K562 (cell line): Measurements from ENCODE around the gene MGRN1. TPM values are rescaled to one million over a fixed set of nuclear protein-coding genes. Genes with fewer than 3 reads are reported as not detected.

ENCODE experiments used
- ATAC-seq: fragments of 200-7000 bp; cut with Tn5 transposase; 3 replicates; pipeline ENCODE4 v1.9.1; 2020; ENCODE audit warnings: moderate library complexity
- BruUV-seq: library from RNA; stranded (reverse); fragments of 400-500 nt; replicated peaks from 2 replicates; lab custom pipeline; 2021; lab: Mats Ljungman, UMichigan
- CTCF ChIA-PET: fragments of 300-600 bp; formaldehyde crosslinking; extraction: SDS; loops from one replicate; lab custom pipeline; 2021; ENCODE audit warnings: low intra/inter-chr PET ratio; lab: Yijun Ruan, JAX
- POLR2A ChIA-PET: fragments of 300-600, 350-650 bp; sonication (Branson Sonifier 250); formaldehyde crosslinking; extraction: SDS; loops from one replicate; lab custom pipeline; 2021; ENCODE audit warnings: antibody characterized with exemption, inconsistent platforms; lab: Yijun Ruan, JAX
- DNase-seq, 4 experiments: peaks; one replicate each; pipeline versions ENCODE4 v3.0.0 to v3.0.0-alpha.2; 2011 to 2018; ENCODE audit warnings: low spot score in 3 of 4, mixed read lengths in 3 of 4; ENCODE audit errors: extremely low read depth in 1 of 4
- FAIRE-seq: peaks from 2 replicates; lab custom pipeline; 2011; peaks lifted over from hg19 to GRCh38; lab: Jason Lieb, UNC
- H2AFZ ChIP-seq: 2 replicates; pipeline ENCODE4 v1.6.0; 2011; ENCODE audit warnings: low read depth, low read length, control low read depth, inconsistent platforms
- H3K27ac ChIP-seq: fragments of 200-600 bp; 3 replicates; pipeline ENCODE4 v1.8.0; 2011; ENCODE audit warnings: low read depth, mild to moderate bottlenecking, control low read depth, inconsistent platforms, low read length, moderate library complexity, mixed read lengths; ENCODE audit errors: extremely low read depth
- H3K27me3 ChIP-seq, 2 experiments: fragments of 300-600 bp in 1 of 2; 2 replicates in 1 of 2; 3 replicates in 1 of 2; pipeline versions ENCODE4 v1.6.0 to v1.8.0; 2011; ENCODE audit warnings: inconsistent platforms in 2 of 2, low read length in 2 of 2, mild to moderate bottlenecking in 1 of 2, mixed read lengths in 1 of 2, moderate library complexity in 1 of 2; ENCODE audit not compliant: control insufficient read depth in 2 of 2, insufficient read depth in 2 of 2
- H3K36me3 ChIP-seq: fragments of 300-600 bp; 3 replicates; pipeline ENCODE4 v1.8.0; 2011; ENCODE audit warnings: mild to moderate bottlenecking, low read length, inconsistent platforms; ENCODE audit not compliant: control insufficient read depth, insufficient read depth
- H3K4me1 ChIP-seq, 2 experiments: fragments of 200-600 bp in 1 of 2; replicated peaks in 1 of 2; 2 replicates in 1 of 2; 3 replicates in 1 of 2; pipeline versions ENCODE4 v1.5.1 to v1.8.0; 2011; ENCODE audit warnings: inconsistent platforms in 2 of 2, low read length in 2 of 2, mild to moderate bottlenecking in 1 of 2, mixed read lengths in 1 of 2, moderate library complexity in 1 of 2; ENCODE audit not compliant: control insufficient read depth in 2 of 2, insufficient read depth in 2 of 2
- H3K4me2 ChIP-seq: 2 replicates; pipeline ENCODE4 v1.6.1; 2011; ENCODE audit warnings: low read length, control low read depth, inconsistent platforms, mixed read lengths; ENCODE audit not compliant: insufficient read depth
- H3K4me3 ChIP-seq: fragments of 200-600 bp; sonication (generic), shearing (Covaris generic); 2 replicates; pipeline ENCODE4 v1.5.1; 2016; ENCODE audit warnings: control low read depth, inconsistent platforms
- H3K79me2 ChIP-seq: fragments of 200-600 bp; 3 replicates; pipeline ENCODE4 v1.8.0; 2011; ENCODE audit warnings: low read length, inconsistent platforms; ENCODE audit not compliant: control insufficient read depth, insufficient read depth
- H3K9ac ChIP-seq, 2 experiments: 2 replicates each; pipeline versions ENCODE4 v1.6.0 to v1.6.1; 2011; ENCODE audit warnings: low read depth in 2 of 2, low read length in 2 of 2, control low read depth in 1 of 2, inconsistent platforms in 1 of 2, mild to moderate bottlenecking in 1 of 2, mixed read lengths in 1 of 2; ENCODE audit not compliant: insufficient read depth in 1 of 2
- H3K9me1 ChIP-seq: one replicate; pipeline ENCODE4 v1.6.0; 2011; ENCODE audit warnings: inconsistent platforms, mild to moderate bottlenecking, low read length, moderate library complexity; ENCODE audit not compliant: control insufficient read depth, insufficient read depth
- H3K9me3 ChIP-seq: replicated peaks from 2 replicates; pipeline ENCODE4 v1.5.1; 2011; ENCODE audit warnings: low read depth, low read length, inconsistent platforms; ENCODE audit not compliant: control insufficient read depth, insufficient read depth
- H4K20me1 ChIP-seq: replicated peaks from 2 replicates; pipeline ENCODE4 v1.6.1; 2011; ENCODE audit warnings: low read length, inconsistent platforms, mixed read lengths; ENCODE audit not compliant: control insufficient read depth, insufficient read depth
- BDP1 ChIP-seq: IDR thresholded peaks from 3 replicates; pipeline ENCODE4 v1.6.1; 2011; ENCODE audit not compliant: insufficient read length, insufficient read depth
- MTA1 ChIP-seq: fragments of 450-650 bp; IDR thresholded peaks from 2 replicates; pipeline ENCODE4 v1.6.1; 2017; ENCODE audit warnings: borderline replicate concordance
- RBBP5 ChIP-seq: fragments of 200-600 bp; sonication (generic); IDR thresholded peaks from 2 replicates; pipeline ENCODE4 v1.6.1; 2012; ENCODE audit warnings: borderline replicate concordance, mild to moderate bottlenecking, low read length, control low read depth, inconsistent platforms; ENCODE audit not compliant: insufficient read depth, poor library complexity, severe bottlenecking
- TAF15 ChIP-seq: fragments of 200-400 bp; formaldehyde crosslinking; IDR thresholded peaks from 2 replicates; pipeline ENCODE4 v1.6.1; 2017; ENCODE audit warnings: mild to moderate bottlenecking, low read depth, low read length, moderate library complexity
- ZBTB11 ChIP-seq, 3 experiments: fragments of 200-800 bp in 1 of 3; fragments of 250-450 bp in 1 of 3; fragments of 450-650 bp in 1 of 3; sonication (Bioruptor Pico) in 1 of 3; sonication (Bioruptor generic) in 1 of 3; formaldehyde crosslinking in 1 of 3; IDR thresholded peaks; 2 replicates each; pipeline versions ENCODE4 v1.6.1 to v1.8.0; 2016 to 2022; ENCODE audit warnings: mild to moderate bottlenecking in 2 of 3, missing genetic modification characterization in 2 of 3, missing compliant biosample characterization in 1 of 3, moderate library complexity in 1 of 3
- ZNF184 ChIP-seq: sonication (generic); formaldehyde crosslinking; IDR thresholded peaks from 2 replicates; pipeline ENCODE4 v1.5.0; 2020; ENCODE audit warnings: missing genetic modification reagents
- WGBS: fragments of 100-300 bp; shearing (Covaris generic); methylation state at CpG from one replicate; pipeline ENCODE4 v1.1.6; 2016; ENCODE audit warnings: low coverage, mixed read lengths; ENCODE audit not compliant: insufficient coverage; ENCODE audit errors: missing lambda C conversion rate; 5-methylcytosine and 5-hydroxymethylcytosine counted together
- in situ Hi-C: fragments of 300-500 bp; cut with MboI; formaldehyde crosslinking; loops from 4 replicates; pipeline ENCODE4 v1.15.0; 2018; ENCODE audit warnings: inconsistent platforms, mixed read lengths
- intact Hi-C: fragments of 100-400 bp; cut with micrococcal nuclease; formaldehyde crosslinking; loops from 2 replicates; pipeline ENCODE4 v1.14.2; 2022
- polyA plus RNA-seq, 8 experiments: library from polyadenylated mRNA; depleted of rRNA in 4 of 8; stranded (reverse) in 5 of 8; unstranded in 3 of 8; fragments of >200 nt; fragmentation: Nextera tagmentation in 2 of 8; fragmentation: Illumina TruSeq in 1 of 8; extraction: Ambion mirVana in 2 of 8; extraction: Trizol in 1 of 8; gene quantifications; 2 replicates each; pipeline versions ENCODE4 v1.2.1 to v1.2.3, GENCODE V29; 2011 to 2014; ENCODE audit warnings: inconsistent platforms in 1 of 8, missing spikeins in 1 of 8
- total RNA-seq, 7 experiments: library from RNA; depleted of rRNA in 6 of 7; stranded (reverse); fragments of >200 nt in 6 of 7; fragmentation: Illumina TruSeq in 2 of 7; extraction: Trizol in 2 of 7; gene quantifications; 2 replicates each; pipeline versions ENCODE4 v1.2.1 to v1.2.3, GENCODE V29; 2011 to 2021; ENCODE audit warnings: low replicate concordance in 1 of 7
- TF ChIP-seq, protein P1 (sequence below): fragments of 250-450 bp; sonication (Bioruptor Pico); IDR thresholded peaks from 2 replicates; pipeline ENCODE4 v1.4.0; 2020; ENCODE audit warnings: mild to moderate bottlenecking, moderate library complexity

Gene MGRN1
- total and polyA plus RNA-seq, 9 of the 15 experiments (the other 6 are each of a cell fraction or from before 2014, with no cell fraction given), result 0.15 to 37.9 (median 6.0) TPM

- TF ChIP-seq, protein P1, sequence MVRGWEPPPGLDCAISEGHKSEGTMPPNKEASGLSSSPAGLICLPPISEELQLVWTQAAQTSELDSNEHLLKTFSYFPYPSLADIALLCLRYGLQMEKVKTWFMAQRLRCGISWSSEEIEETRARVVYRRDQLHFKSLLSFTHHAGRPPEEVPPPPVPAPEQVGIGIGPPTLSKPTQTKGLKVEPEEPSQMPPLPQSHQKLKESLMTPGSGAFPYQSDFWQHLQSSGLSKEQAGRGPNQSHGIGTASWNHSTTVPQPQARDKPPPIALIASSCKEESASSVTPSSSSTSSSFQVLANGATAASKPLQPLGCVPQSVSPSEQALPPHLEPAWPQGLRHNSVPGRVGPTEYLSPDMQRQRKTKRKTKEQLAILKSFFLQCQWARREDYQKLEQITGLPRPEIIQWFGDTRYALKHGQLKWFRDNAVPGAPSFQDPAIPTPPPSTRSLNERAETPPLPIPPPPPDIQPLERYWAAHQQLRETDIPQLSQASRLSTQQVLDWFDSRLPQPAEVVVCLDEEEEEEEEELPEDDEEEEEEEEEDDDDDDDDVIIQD (CRISPR knock-in tag), result no peak
- TF ChIP-seq ZNF184 (CRISPR knock-in tag), result no peak
- no peak for TF ChIP-seq BDP1
- TF ChIP-seq MTA1, result no peak
Measured at GRCh38 chr16:4591706-4592470, 32.7 kb upstream of the MGRN1 start (continued).

DNA sequence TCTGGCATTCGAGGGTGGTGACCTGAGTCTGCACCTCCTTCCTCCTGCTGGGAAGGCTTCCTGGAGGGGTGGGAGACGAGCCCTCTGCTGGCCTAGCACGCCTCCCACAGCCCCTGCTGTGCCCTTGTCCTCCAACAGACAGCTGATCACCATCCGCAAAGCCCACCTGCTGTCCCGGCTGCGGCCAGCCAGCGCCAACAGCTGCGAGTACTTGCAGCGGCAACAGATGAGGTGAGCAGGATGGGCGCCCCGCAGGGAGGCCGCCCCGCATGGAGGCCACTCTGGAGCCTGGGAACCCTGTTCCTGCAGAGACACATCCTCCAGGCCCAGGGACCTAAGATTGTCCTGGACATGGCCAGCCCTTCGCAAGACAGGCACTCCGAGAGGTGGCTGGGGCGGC is 31.5 kb upstream of the MGRN1 start:
- no peaks in the 10 kb centered on the region for H3K36me3 ChIP-seq
- H3K27ac ChIP-seq, result no peak overlapping the region
- H2AFZ ChIP-seq, result no peak overlapping the region
- no peaks in the 10 kb centered on the region for H4K20me1 ChIP-seq
- no peaks in the 10 kb centered on the region for H3K79me2 ChIP-seq
- no peaks in the 10 kb centered on the region for H3K9me1 ChIP-seq
- 0 out of 6 replicates have a peak, but pooled peaks of 1 of the 3 experiments have one; percentile 6 for TF ChIP-seq ZBTB11 (CRISPR knock-in tag; IDR thresholded peaks at IDR 0.05)
- no peak for TF ChIP-seq TAF15
- TF ChIP-seq RBBP5, result no peak
- no TSS peak for BruUV-seq
- peaks cover 5% of the 10 kb centered on the region for H3K9me3 ChIP-seq
- in situ Hi-C loops (no loop called here), intact Hi-C loops (no loop called here)
- ChIA-PET POLR2A (interaction anchor here (1.0 kb wide), 1 partner anchor 12 kb away, joined by 3 read pairs; no protein-coding TSS in a partner anchor), CTCF (no interaction called here)
- H3K9ac ChIP-seq, result peak overlapping the region in 1 of 2 experiments; percentile 35; a peak in 1 of 4 replicates
- ATAC-seq, result no peak; the same call in 1 of the 3 replicates
- 11% methylated on average over 16 of the region's 16 CpGs for WGBS
- DNase-seq, result no peak
- H3K4me3 ChIP-seq, result no peak overlapping the region
- peaks cover 0 to 23% of the 10 kb centered on the region in 2 experiments; a peak in 2 of 5 replicates for H3K4me1 ChIP-seq
- no peak overlapping the region for H3K4me2 ChIP-seq
- FAIRE-seq, result no peak
- H3K27me3 ChIP-seq, result peaks cover 68 to 83% of the 10 kb centered on the region in 2 experiments
